ENCODE results near the gene PLEKHB2. TPM values are rescaled to one million over a fixed set of nuclear protein-coding genes. Genes with fewer than 3 reads are reported as not detected.
A peak's percentile ranks its signal among the peaks of the same experiment; 100 is the strongest.

Gene PLEKHB2
- total RNA-seq (2021; ENCODE audit: unreplicated experiment): 94.8 TPM
- 62.8 and 70.7 TPM in 2 replicates for polyA plus RNA-seq (2012)
- Bru-seq, nascent RNA: percentile 71 among the genes with signal in this experiment
- BruChase-seq, experiment 1, labeled RNA remaining after a 6-hour chase: percentile 90 among the genes with signal in this experiment
- BruChase-seq, experiment 2, labeled RNA remaining after a 2-hour chase: percentile 80 among the genes with signal in this experiment
- long read RNA-seq, full-length matches to known transcripts: 49 of 212 reads
- long read RNA-seq, partial matches to known transcripts: 10 of 212 reads
- long read RNA-seq, other reads (novel, unspliced or antisense): 153 of 212 reads

DNA sequence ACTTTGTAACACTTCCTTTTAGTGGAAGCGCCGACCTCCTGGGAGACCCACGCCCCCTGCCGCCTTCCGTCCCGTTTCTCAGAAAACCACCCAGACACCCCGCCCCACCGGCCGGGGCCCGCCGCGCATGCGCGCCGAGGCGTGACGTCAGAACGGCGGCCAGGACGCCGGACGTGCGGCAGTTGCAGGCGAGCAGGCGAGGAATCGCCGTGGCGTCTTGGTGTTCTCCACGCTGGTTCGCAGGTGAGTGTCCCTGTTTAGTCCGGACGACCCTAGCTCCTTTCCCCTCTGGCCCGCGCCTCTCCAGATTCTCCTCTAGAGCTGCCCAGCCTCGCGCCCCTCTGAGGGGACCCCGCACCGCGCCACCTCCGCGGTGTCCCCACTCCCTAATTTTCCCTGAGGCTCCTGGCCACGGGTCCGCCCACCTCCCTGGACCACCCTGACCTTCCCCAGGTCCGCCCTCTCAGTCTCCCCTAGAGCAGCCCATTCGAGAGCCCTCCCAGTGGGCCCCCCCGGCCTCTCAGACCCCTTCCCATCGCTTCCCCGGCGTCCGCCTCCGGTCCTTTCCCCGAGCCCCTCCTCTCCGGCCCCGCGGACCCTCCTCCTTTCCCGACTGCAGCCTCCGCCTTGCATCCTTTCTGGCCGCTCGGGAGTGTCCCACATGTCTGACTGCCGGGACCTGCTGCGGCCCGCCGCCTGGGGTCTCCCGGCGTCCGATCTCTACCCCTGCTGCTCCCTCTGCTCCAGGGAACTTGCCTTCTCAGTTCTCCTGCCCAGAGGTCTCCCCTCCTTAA lies at the start of gene PLEKHB2:
Gene PLEKHB2, plus strand, starts transcription at position 181 of the 794 bp plus-strand sequence. CDS start 15,606 bp downstream, outside the sequence.
- BruUV-seq (replicated peaks): no TSS peak
- H2AFZ ChIP-seq (ENCODE audit: low read depth, low read length, poor library complexity, severe bottlenecking): peak within 1 kb of the TSS; percentile 12
- peaks cover 3 to 4% of the 10 kb centered on the region in 2 experiments; a peak in 2 of 4 replicates for H3K36me3 ChIP-seq (ENCODE audit: control insufficient read depth in 1 of 2, insufficient read depth in 2 of 2, low read length in 2 of 2)
- no peaks in the 10 kb centered on the region for H3K27me3 ChIP-seq (ENCODE audit: insufficient read depth, low read length)
- RAD21 ChIA-PET (ENCODE audit: low non-redundant PET in 1 of 2, low total read pairs in 2 of 2, uncharacterized antibody in 2 of 2, unreplicated experiment in 2 of 2): no interaction called here
- POLR2A ChIA-PET: interaction anchor here (0.7 to 1.8 kb wide), 2 partner anchors 12 to 308 kb away, joined by 3 to 9 read pairs; partner anchors contain the start of gene FAM168B
- peaks cover 8% of the 10 kb centered on the region; the same call in 1 of the 2 replicates for H4K20me1 ChIP-seq (ENCODE audit: insufficient read depth)
- H3K27ac ChIP-seq (ENCODE audit: low read depth, low read length): peak within 1 kb of the TSS; percentile 81
- peak; percentile 83 for ATAC-seq
- peaks cover 52% of the 10 kb centered on the region for H3K79me2 ChIP-seq (ENCODE audit: insufficient read depth, low read length)
- H3K9me3 ChIP-seq (ENCODE audit: control insufficient read depth in 1 of 2, insufficient read depth in 1 of 2, low read depth in 1 of 2, low read length in 2 of 2): no peaks in the 10 kb centered on the region
- peak within 1 kb of the TSS; percentile 80 for H3K4me2 ChIP-seq (ENCODE audit: low read length)
- intact Hi-C loops (cut with micrococcal nuclease): loop anchor here (10.0 kb wide), 1 partner anchor 311 kb away; no protein-coding TSS in a partner anchor
- CTCF ChIA-PET: interaction anchor here (0.9 kb wide), 1 partner anchor 20 kb away, joined by 3 read pairs; no protein-coding TSS in a partner anchor
- peak; percentile 83 for DNase-seq (ENCODE audit: low read depth, low spot score)
- no peaks in the 10 kb centered on the region for H3K9me2 ChIP-seq (ENCODE audit: insufficient read depth)
- H3K4me1 ChIP-seq (ENCODE audit: control insufficient read depth in 1 of 2, insufficient read depth in 2 of 2, low read length in 2 of 2): peaks cover 13 to 18% of the 10 kb centered on the region in 2 experiments
- TF ChIP-seq, protein P1, sequence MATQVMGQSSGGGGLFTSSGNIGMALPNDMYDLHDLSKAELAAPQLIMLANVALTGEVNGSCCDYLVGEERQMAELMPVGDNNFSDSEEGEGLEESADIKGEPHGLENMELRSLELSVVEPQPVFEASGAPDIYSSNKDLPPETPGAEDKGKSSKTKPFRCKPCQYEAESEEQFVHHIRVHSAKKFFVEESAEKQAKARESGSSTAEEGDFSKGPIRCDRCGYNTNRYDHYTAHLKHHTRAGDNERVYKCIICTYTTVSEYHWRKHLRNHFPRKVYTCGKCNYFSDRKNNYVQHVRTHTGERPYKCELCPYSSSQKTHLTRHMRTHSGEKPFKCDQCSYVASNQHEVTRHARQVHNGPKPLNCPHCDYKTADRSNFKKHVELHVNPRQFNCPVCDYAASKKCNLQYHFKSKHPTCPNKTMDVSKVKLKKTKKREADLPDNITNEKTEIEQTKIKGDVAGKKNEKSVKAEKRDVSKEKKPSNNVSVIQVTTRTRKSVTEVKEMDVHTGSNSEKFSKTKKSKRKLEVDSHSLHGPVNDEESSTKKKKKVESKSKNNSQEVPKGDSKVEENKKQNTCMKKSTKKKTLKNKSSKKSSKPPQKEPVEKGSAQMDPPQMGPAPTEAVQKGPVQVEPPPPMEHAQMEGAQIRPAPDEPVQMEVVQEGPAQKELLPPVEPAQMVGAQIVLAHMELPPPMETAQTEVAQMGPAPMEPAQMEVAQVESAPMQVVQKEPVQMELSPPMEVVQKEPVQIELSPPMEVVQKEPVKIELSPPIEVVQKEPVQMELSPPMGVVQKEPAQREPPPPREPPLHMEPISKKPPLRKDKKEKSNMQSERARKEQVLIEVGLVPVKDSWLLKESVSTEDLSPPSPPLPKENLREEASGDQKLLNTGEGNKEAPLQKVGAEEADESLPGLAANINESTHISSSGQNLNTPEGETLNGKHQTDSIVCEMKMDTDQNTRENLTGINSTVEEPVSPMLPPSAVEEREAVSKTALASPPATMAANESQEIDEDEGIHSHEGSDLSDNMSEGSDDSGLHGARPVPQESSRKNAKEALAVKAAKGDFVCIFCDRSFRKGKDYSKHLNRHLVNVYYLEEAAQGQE (IDR thresholded peaks at IDR 0.05; ENCODE audit: low read depth): no peak
- peak; percentile 44 for TF ChIP-seq YY1 (IDR thresholded peaks at IDR 0.05; ENCODE audit: extremely low read depth, insufficient replicate concordance, low read depth, low read length)
- TF ChIP-seq ZNF274 (IDR thresholded peaks at IDR 0.05; ENCODE audit: low read depth, low read length): no peak
- TF ChIP-seq, protein P2, sequence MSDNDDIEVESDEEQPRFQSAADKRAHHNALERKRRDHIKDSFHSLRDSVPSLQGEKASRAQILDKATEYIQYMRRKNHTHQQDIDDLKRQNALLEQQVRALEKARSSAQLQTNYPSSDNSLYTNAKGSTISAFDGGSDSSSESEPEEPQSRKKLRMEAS (IDR thresholded peaks at IDR 0.05): peak; percentile 42; the same call in 1 of the 2 replicates
- no peak for TF ChIP-seq SRF (IDR thresholded peaks at IDR 0.05; ENCODE audit: low read depth)
- TF ChIP-seq EGR1 (IDR thresholded peaks at IDR 0.05; ENCODE audit: low read depth): 0 out of 2 replicates have a peak, but pooled peaks have one; percentile 29
- peak; percentile 89 for TF ChIP-seq POLR2A (IDR thresholded peaks at IDR 0.05; ENCODE audit: borderline replicate concordance, extremely low read depth, insufficient read depth, insufficient read length)
- TF ChIP-seq FOSL1 (IDR thresholded peaks at IDR 0.05; ENCODE audit: low read depth): no peak
- TF ChIP-seq TCF7L2 (IDR thresholded peaks at IDR 0.05; ENCODE audit: borderline replicate concordance, extremely low read depth, insufficient read depth, insufficient read length): no peak
- TF ChIP-seq, protein P3, sequence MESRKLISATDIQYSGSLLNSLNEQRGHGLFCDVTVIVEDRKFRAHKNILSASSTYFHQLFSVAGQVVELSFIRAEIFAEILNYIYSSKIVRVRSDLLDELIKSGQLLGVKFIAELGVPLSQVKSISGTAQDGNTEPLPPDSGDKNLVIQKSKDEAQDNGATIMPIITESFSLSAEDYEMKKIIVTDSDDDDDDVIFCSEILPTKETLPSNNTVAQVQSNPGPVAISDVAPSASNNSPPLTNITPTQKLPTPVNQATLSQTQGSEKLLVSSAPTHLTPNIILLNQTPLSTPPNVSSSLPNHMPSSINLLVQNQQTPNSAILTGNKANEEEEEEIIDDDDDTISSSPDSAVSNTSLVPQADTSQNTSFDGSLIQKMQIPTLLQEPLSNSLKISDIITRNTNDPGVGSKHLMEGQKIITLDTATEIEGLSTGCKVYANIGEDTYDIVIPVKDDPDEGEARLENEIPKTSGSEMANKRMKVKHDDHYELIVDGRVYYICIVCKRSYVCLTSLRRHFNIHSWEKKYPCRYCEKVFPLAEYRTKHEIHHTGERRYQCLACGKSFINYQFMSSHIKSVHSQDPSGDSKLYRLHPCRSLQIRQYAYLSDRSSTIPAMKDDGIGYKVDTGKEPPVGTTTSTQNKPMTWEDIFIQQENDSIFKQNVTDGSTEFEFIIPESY (IDR thresholded peaks at IDR 0.05; ENCODE audit: extremely low read depth, insufficient replicate concordance, low read length): no peak
- peak; percentile 31; the same call in 1 of the 2 replicates for TF ChIP-seq SP1 (IDR thresholded peaks at IDR 0.05; ENCODE audit: low read depth)
- peak; percentile 98 for TF ChIP-seq POLR2AphosphoS5 (IDR thresholded peaks at IDR 0.05; ENCODE audit: low read depth, low read length)
- no peak; the same call in 1 of the 2 replicates for TF ChIP-seq RAD21 (IDR thresholded peaks at IDR 0.05; ENCODE audit: low read depth)
- TF ChIP-seq, protein P4, sequence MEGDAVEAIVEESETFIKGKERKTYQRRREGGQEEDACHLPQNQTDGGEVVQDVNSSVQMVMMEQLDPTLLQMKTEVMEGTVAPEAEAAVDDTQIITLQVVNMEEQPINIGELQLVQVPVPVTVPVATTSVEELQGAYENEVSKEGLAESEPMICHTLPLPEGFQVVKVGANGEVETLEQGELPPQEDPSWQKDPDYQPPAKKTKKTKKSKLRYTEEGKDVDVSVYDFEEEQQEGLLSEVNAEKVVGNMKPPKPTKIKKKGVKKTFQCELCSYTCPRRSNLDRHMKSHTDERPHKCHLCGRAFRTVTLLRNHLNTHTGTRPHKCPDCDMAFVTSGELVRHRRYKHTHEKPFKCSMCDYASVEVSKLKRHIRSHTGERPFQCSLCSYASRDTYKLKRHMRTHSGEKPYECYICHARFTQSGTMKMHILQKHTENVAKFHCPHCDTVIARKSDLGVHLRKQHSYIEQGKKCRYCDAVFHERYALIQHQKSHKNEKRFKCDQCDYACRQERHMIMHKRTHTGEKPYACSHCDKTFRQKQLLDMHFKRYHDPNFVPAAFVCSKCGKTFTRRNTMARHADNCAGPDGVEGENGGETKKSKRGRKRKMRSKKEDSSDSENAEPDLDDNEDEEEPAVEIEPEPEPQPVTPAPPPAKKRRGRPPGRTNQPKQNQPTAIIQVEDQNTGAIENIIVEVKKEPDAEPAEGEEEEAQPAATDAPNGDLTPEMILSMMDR (IDR thresholded peaks at IDR 0.05 in 2 of 3, conservative IDR thresholded peaks at IDR 0.05 in 1 of 3; ENCODE audit: borderline replicate concordance in 1 of 3, insufficient read depth in 1 of 3, low read depth in 2 of 3, low read length in 2 of 3): no peak
- peak; percentile 86; the same call in 1 of the 2 replicates for TF ChIP-seq SIN3A (IDR thresholded peaks at IDR 0.05; ENCODE audit: low read depth)
- peak within 1 kb of the TSS; percentile 96 for H3K9ac ChIP-seq (ENCODE audit: low read length)
- peak within 1 kb of the TSS; percentile 91 to 97 for H3K4me3 ChIP-seq (replicated peaks in 1 of 2; ENCODE audit: low read depth in 1 of 2, low read length in 2 of 2)
